HPDE6-E6E7 (cell line): Measurements from ENCODE around the gene CILP2.

ENCODE experiments used
- DNase-seq: peaks from one replicate; pipeline ENCODE4 v3.0.0; 2011; ENCODE audit warnings: missing footprints; ENCODE audit errors: extremely low spot score

Gene CILP2

DNA sequence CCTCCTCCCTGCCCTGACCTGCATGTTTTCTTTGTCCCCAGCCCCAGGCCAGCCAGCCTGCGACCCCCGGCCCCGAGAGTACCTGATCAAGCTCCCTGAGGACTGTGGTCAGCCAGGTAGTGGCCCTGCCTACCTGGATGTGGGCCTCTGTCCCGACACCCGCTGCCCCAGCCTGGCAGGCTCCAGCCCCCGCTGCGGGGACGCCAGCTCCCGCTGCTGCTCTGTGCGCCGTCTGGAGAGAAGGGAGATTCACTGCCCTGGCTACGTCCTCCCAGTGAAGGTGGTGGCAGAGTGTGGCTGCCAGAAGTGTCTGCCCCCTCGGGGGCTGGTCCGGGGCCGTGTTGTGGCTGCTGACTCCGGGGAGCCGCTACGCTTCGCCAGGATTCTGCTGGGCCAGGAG lies 5.6 kb downstream of the CILP2 start:
- DNase-seq: no peak

DNA sequence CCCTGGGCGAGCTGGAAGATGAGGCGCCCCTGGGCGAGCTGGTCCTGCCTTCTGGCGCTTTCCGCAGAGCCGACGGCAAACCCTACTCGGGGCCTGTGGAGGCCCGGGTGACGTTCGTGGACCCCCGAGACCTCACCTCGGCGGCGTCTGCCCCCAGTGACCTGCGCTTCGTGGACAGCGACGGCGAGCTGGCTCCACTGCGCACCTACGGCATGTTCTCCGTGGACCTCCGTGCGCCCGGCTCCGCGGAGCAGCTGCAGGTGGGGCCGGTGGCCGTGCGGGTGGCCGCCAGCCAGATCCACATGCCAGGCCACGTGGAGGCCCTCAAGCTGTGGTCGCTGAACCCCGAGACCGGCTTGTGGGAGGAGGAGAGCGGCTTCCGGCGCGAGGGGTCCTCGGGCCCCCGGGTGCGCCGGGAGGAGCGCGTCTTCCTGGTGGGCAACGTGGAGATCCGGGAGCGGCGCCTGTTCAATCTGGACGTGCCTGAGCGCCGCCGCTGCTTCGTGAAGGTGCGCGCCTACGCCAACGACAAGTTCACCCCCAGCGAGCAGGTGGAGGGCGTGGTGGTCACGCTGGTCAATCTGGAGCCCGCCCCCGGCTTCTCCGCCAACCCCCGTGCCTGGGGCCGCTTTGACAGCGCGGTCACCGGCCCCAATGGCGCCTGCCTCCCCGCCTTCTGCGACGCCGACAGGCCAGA lies 6.3 kb downstream of the CILP2 start:
- no peak for DNase-seq

- no peak for DNase-seq
Measured at GRCh38 chr19:19544954-19545591, 7.0 kb downstream of the CILP2 start.

- no peak for DNase-seq
Measured at GRCh38 chr19:19545707-19546106, 7.6 kb downstream of the CILP2 start.

DNA sequence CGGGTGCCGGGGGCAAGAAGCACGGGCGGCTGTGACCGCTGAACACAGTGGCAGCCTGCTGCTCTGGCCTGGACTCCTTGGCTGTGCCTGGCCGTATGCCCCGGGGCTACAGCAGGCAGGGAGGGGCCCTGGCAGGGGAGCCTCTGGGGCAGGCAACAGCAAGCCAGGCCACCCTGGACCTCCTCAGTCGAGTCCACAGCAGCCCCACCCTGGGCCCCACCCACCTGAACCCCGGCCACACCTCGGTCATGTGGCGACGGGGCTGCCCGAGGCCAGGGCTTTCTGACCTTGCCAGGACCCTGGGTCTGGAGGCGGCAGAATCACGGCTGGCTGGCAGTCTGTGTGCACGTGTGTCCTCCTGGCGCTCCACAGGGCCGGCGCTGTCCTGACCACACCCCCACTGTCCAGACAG lies 8.7 kb downstream of the CILP2 start:
- DNase-seq: no peak

DNA sequence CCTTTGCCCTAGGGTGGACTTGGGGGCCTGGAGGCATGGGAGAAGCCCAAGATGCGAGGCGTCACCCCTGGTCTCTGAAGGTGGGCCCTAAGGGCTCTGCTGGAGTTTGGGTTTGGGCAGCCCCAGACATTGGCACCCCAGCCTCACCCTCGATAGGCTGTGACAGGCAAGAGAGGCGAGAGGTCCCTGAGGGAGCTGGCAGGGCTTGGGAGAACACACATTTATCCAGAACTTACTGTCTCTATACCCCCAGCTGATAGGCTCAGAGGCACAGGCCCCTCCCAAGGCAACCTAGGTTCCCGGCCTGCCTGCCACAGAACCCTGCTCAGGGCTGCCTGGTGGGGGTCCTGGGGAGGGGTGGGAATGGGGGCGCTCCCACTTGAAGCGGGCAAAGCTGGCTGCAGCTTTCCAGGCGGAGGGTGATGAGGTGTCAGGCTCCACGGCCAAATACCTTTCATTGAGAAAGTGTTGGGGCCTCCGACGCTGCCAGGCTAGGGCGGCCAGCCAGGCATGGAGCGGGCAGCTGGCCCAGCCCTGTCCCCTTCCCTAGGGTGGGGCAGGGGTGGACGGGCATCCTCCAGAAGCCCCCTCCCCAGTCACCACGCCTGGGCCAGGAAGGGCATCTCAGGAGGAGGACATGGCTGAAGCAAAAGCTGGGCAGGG lies 9.7 kb downstream of the CILP2 start:
- DNase-seq: no peak

- no peak for DNase-seq
Measured at GRCh38 chr19:19548915-19549759, 11.1 kb downstream of the CILP2 start.

DNA sequence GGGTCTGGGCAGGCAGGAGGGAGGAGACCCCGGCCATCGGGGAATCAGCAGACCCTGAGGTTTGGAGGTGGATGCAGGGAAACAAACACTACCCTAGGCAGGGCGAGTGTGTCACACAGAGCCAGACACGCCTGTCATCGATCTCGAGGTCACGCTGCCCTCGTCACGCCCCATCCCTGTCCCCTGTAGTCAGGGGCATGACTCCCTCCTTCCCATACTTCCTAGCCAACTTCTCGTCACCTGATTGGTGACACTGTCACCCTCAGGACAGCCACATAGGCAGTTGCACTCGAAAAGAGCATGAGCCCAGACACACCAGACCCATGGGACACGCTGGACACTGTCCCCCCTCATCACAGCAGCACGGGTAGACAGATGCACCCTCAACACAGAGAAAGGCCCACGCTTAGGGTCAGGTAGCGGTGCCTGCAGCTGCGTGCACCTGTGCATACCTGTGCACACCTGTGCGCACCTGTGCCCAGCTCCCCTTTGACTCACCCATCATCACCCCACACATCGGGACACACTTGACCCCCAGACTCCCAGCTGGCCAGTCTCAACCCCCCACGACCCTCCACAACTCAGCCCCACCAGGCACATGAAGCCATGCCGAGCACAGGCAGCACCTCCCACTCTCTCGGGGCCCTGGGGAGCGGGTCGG lies 11.9 kb downstream of the CILP2 start:
- no peak for DNase-seq

DNA sequence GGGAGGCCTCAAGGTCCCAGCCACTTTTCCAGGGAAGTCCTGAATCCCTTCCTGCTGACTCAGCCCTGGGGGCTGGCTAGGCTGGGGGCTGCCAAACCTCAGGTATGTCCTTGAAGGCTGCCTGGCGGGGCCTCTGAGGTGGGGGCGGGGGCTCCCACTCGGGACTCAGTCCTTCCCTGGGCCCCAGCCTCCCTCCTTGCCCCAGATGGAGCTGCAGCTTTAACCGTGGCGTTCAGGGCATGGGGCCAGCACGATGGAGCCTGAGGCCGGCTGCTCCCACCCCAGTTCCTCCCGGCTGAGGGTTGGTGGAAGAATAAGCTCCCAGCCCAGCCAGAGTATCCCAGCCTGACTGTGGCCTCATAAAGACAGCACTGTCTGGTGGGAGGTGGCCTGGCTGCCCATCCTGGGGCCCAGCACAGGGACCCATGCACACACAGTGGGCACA lies 12.4 kb downstream of the CILP2 start:
- DNase-seq: no peak

DNA sequence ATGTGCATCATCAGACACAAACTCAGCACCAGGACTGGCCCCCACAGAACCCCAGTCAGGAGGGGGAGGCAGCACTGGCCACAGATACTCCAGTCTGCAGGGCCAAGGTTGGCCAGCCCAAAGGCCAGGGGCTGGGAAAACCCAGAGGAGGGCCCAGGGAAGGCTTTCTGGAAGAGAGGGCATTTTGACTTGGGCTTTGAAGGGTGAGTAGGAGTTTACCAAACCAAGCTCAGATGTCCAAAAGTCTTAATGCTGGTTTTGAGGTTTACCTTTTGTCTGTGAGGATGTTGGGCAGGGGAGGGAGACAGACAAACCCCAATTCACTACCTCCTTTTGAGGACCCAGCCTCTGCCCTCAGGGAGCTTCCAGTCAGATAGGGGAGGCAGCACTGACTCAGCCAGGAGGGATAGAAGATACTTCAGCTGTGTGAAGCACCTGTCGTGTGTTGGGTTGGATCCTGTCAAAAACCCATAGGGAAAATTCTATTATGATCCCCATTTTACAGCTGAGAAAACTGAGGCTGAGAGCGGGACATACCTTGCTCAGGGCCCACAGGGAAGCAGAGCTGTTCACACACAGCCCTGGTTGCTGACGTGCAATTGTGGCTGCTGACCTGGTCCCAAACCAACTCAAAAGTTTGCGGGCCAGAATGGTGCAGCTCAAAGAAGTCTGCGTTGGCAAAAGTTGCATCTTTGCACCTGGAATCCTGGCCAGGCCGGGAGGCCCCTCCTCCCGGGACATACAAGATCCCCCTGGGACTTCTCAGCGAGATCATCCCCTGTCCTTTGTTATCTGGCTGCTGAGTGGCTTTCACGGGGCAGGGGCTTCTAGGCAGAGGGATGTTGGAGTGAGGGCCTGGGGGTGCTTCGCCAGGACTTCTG lies 13.1 kb downstream of the CILP2 start:
- DNase-seq: no peak

GRCh38 chr19:19551853-19552192 lies 13.8 kb downstream of the CILP2 start:
- DNase-seq: no peak

DNA sequence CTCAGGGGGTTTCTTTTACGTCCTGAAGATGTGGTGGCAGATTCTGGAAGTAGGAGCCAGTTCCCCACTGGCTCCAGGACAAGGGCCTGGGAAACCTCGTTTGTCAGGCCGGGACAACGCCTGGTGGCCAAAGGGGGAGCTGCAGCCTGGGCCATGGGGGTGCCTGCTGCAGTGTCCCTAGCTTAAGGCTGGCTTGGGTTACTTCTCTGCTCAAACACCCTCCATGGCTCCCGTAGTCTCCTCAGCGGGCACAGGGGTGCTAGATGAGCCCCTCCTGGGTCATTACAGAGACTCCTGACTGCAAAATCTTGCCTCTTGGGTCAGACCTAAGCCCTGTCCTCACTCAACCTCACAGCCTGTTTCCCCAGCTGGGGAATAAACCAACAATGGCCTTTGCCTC lies 14.7 kb downstream of the CILP2 start:
- peak; percentile 64 for DNase-seq

DNA sequence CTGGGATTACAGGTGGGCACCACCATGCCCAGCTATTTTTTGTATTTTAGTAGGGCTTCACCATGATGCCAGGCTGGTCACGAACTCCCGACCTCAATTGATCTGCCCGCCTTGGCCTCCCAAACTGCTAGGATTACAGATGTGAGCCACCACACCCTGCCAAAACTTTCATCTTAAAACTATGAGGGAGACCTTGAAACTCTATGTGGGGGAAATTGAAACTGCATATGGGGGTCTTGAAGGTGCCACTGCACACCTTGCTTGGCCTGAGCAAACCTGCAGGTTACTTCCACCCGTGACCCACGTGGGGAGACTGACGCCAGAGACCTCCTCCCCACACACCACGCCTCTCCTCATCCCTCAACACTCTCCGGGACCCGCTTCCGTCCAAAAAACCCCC lies 15.6 kb downstream of the CILP2 start:
- DNase-seq: no peak

- no peak for DNase-seq
Measured at GRCh38 chr19:19554074-19555023, 16.3 kb downstream of the CILP2 start.

DNA sequence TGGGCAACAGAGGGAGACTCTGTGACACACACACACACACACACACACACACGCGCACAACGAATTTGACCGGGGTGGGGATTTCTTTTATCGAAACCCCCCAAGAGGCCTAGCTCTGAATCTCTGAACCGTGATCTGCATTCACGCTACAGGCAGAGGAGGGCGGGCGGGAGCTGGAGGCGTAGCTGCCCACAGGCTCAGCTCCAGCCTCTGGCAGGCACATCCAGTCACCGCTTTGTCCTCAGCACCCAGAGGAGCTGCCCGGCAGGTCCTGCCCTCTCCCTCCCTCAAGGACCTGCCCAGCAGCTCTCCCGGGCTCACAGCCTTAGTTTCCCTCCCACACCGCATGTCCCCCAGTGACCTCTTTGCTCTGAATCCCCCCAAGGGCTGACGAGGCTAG lies 20.0 kb downstream of the CILP2 start:
- DNase-seq: no peak

GRCh38 chr19:19558636-19559035 lies 20.6 kb downstream of the CILP2 start:
- no peak for DNase-seq

GRCh38 chr19:19559931-19560330 lies 21.9 kb downstream of the CILP2 start:
- no peak for DNase-seq

DNA sequence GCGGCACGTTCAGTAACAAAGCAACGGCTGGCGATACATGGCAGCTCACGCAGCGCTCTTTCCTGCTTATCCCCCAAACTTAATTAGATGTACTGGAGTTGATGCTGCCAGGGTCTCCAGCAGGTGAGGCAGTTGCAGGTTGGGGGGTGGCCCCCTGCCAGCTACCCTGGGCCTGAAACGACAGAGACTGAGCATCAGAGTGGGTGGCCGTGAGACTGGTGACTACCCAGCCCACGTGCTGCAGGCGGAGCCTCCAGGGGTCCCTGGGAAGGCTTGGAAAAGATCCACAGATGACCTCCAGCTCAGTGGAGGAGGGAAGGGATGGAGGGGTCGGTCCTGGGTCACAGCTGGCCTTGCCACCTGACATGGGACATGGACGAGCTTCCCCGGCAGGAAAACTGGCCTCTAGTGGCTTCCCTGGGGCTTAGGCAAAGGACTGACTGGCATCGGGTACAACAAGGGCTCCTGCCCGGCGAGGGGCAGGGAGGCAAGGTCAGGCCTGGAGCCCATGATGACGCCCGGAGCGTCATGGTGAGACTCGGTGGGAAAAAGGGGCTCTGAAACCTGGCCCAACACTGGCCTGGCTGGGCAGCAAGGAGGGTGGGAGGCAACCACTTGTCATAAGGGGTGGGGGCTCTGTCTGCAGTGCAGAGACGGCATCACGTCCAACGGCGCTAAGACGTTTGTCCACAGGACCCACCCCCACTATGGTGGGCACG lies 24.0 kb downstream of the CILP2 start:
- no peak for DNase-seq
